Memory B cell (primary cell): ENCODE data around the gene TSPAN32.

Source experiments
- ATAC-seq: fragments of 150-1000 bp; cut with Tn5 transposase; 2 replicates; pipeline ENCODE4 v1.10.0; 2021; ENCODE audit warnings: low read depth, mild to moderate bottlenecking, moderate library complexity
- DNase-seq, 2 donors: peaks; one replicate each; pipeline ENCODE4 v3.0.0; 2022; ENCODE audit warnings: low spot score in 2 of 2
- H3K27ac Mint-ChIP-seq: one replicate; pipeline ENCODE4 v1.8.0; 2022; ENCODE audit warnings: mild to moderate bottlenecking, moderate library complexity, mixed read lengths
- H3K27me3 Mint-ChIP-seq: one replicate; pipeline ENCODE4 v1.8.0; 2022; ENCODE audit warnings: mixed read lengths
- H3K36me3 Mint-ChIP-seq: one replicate; pipeline ENCODE4 v1.8.0; 2022; ENCODE audit warnings: mild to moderate bottlenecking, mixed read lengths
- H3K4me1 Mint-ChIP-seq: one replicate; pipeline ENCODE4 v1.8.0; 2022; ENCODE audit warnings: mixed read lengths
- H3K4me3 Mint-ChIP-seq: one replicate; pipeline ENCODE4 v1.8.0; 2022; ENCODE audit warnings: mild to moderate bottlenecking, moderate library complexity, mixed read lengths
- H3K9me3 Mint-ChIP-seq: one replicate; pipeline ENCODE4 v1.8.0; 2022; ENCODE audit warnings: mixed read lengths

The TSPAN32 gene

GRCh38 chr11:2289859-2290258, 12.0 kb upstream of the TSPAN32 start:
- ATAC-seq, result no peak
- Mint-ChIP-seq H3K36me3 (peaks cover 5% of the 10 kb centered on the region), H3K4me3 (no peak overlapping the region), H3K27ac (no peak overlapping the region), H3K4me1 (no peaks in the 10 kb centered on the region), H3K9me3 (peaks cover 1% of the 10 kb centered on the region), H3K27me3 (peaks cover 32% of the 10 kb centered on the region)
- no peak for DNase-seq

- peaks cover 28% of the 10 kb centered on the region for H3K27me3 Mint-ChIP-seq
- no peak overlapping the region for H3K27ac Mint-ChIP-seq
- H3K4me1 Mint-ChIP-seq, result no peaks in the 10 kb centered on the region
Observed at GRCh38 chr11:2290351-2290841, 11.4 kb upstream of the TSPAN32 start.

DNA sequence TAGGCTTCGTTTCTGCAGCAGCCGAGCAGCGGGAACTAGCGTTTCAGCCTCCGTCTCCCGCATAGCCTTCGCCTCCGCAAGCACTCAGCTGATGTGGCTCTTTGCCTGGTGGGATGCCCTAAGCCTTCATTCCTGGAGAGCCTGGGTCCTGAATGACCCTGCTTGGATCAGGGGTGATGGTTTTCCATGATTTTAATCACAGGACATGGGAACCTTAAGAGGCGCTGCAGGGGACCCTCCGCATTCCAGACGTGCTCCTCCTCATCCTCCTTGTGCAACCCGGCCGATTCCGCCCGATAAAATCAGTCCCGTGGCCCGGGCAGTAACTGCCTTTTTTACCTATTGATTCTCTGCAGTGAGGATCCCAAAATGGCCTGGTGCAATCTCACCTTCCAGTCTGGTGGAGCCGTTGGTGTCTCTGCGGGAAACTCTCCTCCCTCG, 8.3 kb upstream of the TSPAN32 start:
- H3K36me3 Mint-ChIP-seq, result peaks cover 4% of the 10 kb centered on the region
- no peak for DNase-seq
- ATAC-seq, result no peak
- no peaks in the 10 kb centered on the region for H3K9me3 Mint-ChIP-seq
- H3K4me1 Mint-ChIP-seq, result peaks cover 3% of the 10 kb centered on the region
- H3K27ac Mint-ChIP-seq, result no peak overlapping the region
- H3K4me3 Mint-ChIP-seq, result no peak overlapping the region
- peaks cover 13% of the 10 kb centered on the region for H3K27me3 Mint-ChIP-seq

More at GRCh38 chr11:2290351-2290841, 11.4 kb upstream of the TSPAN32 start:
- Mint-ChIP-seq H3K9me3 (no peaks in the 10 kb centered on the region), H3K4me3 (no peak overlapping the region), H3K36me3 (peaks cover 3% of the 10 kb centered on the region)
- ATAC-seq (no peak), DNase-seq (no peak)

- DNase-seq, result no peak
- no peak overlapping the region for H3K4me3 Mint-ChIP-seq
- H3K27ac Mint-ChIP-seq, result no peak overlapping the region
- no peaks in the 10 kb centered on the region for H3K9me3 Mint-ChIP-seq
- peaks cover 4% of the 10 kb centered on the region for H3K36me3 Mint-ChIP-seq
- no peak for ATAC-seq
- peaks cover 3% of the 10 kb centered on the region for H3K4me1 Mint-ChIP-seq
- peaks cover 13% of the 10 kb centered on the region for H3K27me3 Mint-ChIP-seq
Observed at GRCh38 chr11:2293984-2294925, 7.6 kb upstream of the TSPAN32 start.

DNA sequence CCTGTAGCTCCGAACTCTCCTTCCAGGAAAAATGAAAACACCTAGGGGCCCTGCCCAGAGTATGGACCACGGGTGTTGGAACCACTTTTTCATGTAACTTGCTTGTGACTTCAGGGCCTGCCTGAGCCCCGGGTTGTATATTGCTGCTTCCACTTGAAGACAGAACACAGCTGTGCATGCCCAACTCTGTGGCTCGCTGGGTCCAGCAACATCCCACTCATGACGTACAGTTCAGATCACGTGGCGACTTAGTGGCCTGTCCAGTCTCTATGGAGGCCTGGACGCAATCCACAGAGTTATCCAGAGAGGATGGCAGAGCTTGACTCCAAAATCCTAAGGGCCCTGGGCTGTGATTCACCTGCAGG, 6.9 kb upstream of the TSPAN32 start:
- no peak overlapping the region for H3K27ac Mint-ChIP-seq
- ATAC-seq (no peak), DNase-seq (no peak)
- H3K4me1 Mint-ChIP-seq, result peaks cover 9% of the 10 kb centered on the region
- no peaks in the 10 kb centered on the region for H3K9me3 Mint-ChIP-seq
- peaks cover 6% of the 10 kb centered on the region for H3K36me3 Mint-ChIP-seq
- H3K27me3 Mint-ChIP-seq, result peaks cover 8% of the 10 kb centered on the region
- no peak overlapping the region for H3K4me3 Mint-ChIP-seq

DNA sequence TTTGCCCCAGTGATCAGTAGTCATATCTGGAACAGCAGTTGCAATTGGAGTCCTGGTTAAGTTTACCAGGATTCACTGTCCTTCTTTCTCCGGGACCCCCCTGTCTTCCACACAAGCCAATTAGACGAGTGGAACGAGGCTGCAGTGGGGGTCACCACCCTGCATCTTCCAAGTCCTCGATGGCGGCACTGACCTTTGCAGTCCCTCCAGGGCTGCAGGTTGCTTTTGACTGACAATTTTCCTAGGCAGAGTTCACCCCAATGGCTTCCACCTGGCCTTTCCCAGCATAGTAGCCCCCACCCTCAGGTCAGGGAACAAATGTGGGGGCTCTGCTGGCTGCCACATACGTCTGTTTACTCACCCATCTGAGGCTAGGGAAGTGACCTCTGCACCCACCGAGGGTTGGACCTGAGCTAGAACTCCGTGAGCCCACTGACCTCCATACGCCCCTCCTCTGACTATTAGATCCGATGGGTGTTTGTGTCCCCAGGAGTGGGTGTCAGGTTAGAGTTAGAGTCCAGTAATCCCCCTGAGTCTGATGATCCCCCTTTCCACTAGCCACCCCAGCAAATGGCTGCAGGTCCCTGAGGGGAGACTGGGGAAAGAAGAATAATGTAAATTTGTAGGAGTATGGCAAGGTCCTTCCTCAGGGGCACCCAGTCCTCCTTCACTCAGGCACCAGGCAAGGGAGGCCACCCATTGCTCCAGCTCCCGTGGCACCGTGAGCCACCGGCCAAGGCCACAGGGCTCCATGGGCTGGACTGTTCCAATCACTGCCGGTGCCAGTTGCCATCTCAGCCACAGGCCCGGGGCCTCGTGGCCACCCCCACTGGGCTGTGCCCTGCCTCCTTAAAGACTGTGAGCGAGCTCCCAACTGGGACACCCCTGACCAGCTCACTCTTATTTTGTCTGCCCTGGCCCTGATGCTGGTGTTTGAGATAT, 5.6 kb upstream of the TSPAN32 start:
- no peak overlapping the region for H3K4me3 Mint-ChIP-seq

GRCh38 chr11:2296913-2297622, 4.7 kb upstream of the TSPAN32 start:
- Mint-ChIP-seq H3K27ac (no peak overlapping the region), H3K4me1 (peaks cover 19% of the 10 kb centered on the region), H3K4me3 (no peak overlapping the region), H3K36me3 (peaks cover 6% of the 10 kb centered on the region), H3K9me3 (no peaks in the 10 kb centered on the region), H3K27me3 (peaks cover 6% of the 10 kb centered on the region)
- no peak for ATAC-seq
- no peak for DNase-seq

More for the DNA sequence above, 5.6 kb upstream of the TSPAN32 start:
- Mint-ChIP-seq H3K4me1 (peaks cover 14% of the 10 kb centered on the region), H3K36me3 (peaks cover 6% of the 10 kb centered on the region), H3K27ac (no peak overlapping the region), H3K27me3 (peaks cover 6% of the 10 kb centered on the region), H3K9me3 (no peaks in the 10 kb centered on the region)
- no peak for ATAC-seq
- DNase-seq, result no peak

DNA sequence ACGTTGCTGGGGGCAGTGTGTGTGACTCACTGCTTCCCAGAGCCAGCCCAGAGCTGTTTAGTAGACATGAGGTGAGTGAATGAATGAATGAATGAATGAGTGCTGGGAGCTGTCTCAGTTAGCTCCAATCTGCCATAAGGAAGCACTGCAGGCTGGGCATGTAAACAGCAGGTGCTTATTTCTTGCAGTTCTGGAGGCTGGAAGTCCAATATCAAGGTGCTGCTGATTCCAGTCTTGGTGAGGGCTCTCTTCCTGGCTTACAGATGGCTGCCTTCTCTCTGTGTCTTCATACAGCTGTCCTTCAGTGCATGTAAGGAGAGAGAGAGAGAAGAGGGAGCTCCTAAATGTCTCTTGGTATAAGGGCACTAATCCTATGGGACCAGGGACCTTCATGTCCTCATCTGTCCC, 4.2 kb upstream of the TSPAN32 start:
- ATAC-seq, result no peak
- Mint-ChIP-seq H3K4me3 (no peak overlapping the region), H3K4me1 (peaks cover 19% of the 10 kb centered on the region), H3K27ac (no peak overlapping the region), H3K36me3 (peaks cover 6% of the 10 kb centered on the region), H3K9me3 (no peaks in the 10 kb centered on the region), H3K27me3 (peaks cover 1% of the 10 kb centered on the region)
- DNase-seq, result no peak

DNA sequence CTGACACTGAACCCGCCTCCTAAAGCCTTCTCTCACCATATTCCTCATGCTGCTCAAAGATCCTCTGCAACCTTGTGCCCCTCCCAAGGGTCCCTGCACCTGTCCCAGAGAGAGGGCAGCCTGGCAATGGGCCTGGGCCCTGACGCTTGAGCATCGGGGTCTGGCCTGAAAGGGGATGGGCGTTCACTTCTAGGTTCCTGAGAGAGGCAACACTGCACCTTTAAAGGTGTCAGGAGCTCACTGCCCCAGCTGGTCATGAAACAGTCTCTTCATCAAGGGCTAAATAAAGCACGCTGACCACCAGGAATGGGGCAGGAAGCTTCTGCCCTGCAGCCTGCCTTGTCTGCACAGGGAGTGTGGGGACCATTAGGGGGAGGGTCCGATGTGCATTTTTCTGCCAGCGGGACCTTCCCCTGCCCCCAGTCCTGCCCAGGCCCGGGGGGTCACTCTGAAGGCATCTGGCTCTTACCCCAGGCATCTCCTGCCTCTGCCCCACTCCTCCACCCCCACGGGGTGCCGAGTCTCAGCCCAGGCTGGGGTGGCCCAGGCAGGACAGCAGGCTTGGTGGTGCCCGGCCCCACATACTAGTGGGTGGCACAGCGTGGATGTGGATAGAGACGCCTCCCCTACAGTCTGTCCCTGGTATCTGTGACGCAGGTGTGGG, 3.5 kb upstream of the TSPAN32 start:
- DNase-seq (no peak), ATAC-seq (no peak)
- Mint-ChIP-seq H3K9me3 (no peaks in the 10 kb centered on the region), H3K27ac (no peak overlapping the region), H3K4me1 (peaks cover 21% of the 10 kb centered on the region), H3K27me3 (no peaks in the 10 kb centered on the region), H3K4me3 (no peak overlapping the region), H3K36me3 (peaks cover 6% of the 10 kb centered on the region)

DNA sequence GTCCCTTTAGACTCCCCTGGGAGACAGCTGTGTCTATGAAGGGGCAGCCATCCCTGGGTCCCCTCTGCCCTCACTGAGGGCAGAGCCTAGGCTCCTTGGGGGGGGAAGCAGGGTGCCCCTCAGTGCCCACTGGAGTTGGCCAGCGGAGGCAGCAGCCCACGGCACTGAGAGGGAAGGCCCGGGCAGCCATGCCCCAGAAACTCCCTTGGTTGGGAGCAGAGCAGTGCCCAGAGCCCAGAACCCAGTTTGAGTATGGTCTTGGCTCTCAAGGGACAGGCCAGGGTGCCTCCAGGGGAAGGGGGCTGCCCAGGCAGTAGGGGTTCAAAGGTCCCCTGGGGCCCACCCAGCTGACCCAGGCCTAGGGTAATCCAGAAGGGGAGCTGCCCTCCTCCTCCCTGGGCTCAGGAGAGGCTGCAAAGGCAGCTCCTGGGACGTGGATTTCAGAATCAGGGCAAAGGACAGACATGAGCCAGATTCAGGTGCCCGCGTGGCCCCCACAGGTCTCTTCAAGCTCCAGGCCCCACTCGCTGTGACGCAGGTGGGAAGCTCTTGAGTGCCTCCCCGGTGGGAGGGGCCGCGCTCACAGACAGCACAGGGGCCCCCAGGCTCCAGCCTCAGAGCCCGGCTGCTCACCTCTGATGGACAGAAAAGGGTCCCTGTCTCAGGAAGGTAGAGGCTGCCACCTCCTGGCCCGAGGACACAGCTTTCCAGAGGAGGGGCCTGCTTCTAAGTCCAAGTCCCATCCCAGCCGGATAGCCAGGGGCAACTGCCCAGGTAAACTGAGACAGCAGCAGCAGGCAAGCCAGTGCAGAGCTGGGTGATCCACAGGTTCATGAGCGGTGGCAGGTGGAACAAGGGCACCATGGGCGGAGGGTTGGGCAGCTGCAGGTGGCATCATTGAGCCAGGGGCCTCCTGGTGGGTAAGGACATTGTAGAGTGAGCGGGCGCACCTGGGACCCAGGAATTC, 2.7 kb upstream of the TSPAN32 start:
- H3K27me3 Mint-ChIP-seq, result no peaks in the 10 kb centered on the region
- H3K4me3 Mint-ChIP-seq, result peak overlapping the region; percentile 84
- ATAC-seq, result no peak
- H3K4me1 Mint-ChIP-seq, result peaks cover 21% of the 10 kb centered on the region
- H3K9me3 Mint-ChIP-seq, result no peaks in the 10 kb centered on the region
- no peak for DNase-seq
- peaks cover 6% of the 10 kb centered on the region for H3K36me3 Mint-ChIP-seq
- peak overlapping the region; percentile 26 for H3K27ac Mint-ChIP-seq

GRCh38 chr11:2299773-2300172, 2.0 kb upstream of the TSPAN32 start:
- H3K27ac Mint-ChIP-seq, result peak overlapping the region; percentile 26
- no peaks in the 10 kb centered on the region for H3K9me3 Mint-ChIP-seq
- H3K4me3 Mint-ChIP-seq, result peak overlapping the region; percentile 84
- no peak for DNase-seq
- peaks cover 6% of the 10 kb centered on the region for H3K36me3 Mint-ChIP-seq
- ATAC-seq, result no peak
- no peaks in the 10 kb centered on the region for H3K27me3 Mint-ChIP-seq
- peaks cover 21% of the 10 kb centered on the region for H3K4me1 Mint-ChIP-seq

- H3K4me1 Mint-ChIP-seq, result peaks cover 21% of the 10 kb centered on the region
- DNase-seq (peak in 1 of 2 donors; percentile 32), ATAC-seq (peak; percentile 21)
- H3K27ac Mint-ChIP-seq, result peak overlapping the region; percentile 75
- peaks cover 6% of the 10 kb centered on the region for H3K36me3 Mint-ChIP-seq
- no peaks in the 10 kb centered on the region for H3K27me3 Mint-ChIP-seq
- peak overlapping the region; percentile 92 for H3K4me3 Mint-ChIP-seq
- H3K9me3 Mint-ChIP-seq, result no peaks in the 10 kb centered on the region
Observed at GRCh38 chr11:2300290-2300935, 1.4 kb upstream of the TSPAN32 start.
